ENCODE measurements around the gene SLC44A1. TPM values are rescaled to one million over a fixed set of nuclear protein-coding genes. Genes with fewer than 3 reads are reported as not detected.

Gene SLC44A1
- total and polyA plus RNA-seq, 10 of the 15 experiments (the other 5 are each of a cell fraction or from before 2014, with no cell fraction given) = 2.4 to 21.2 (median 12.4) TPM

GRCh38 chr9:105389796-105390195 lies 145.3 kb downstream of the SLC44A1 start:
- in situ Hi-C loops (cut with MboI) (no loop called here), intact Hi-C loops (cut with micrococcal nuclease; ENCODE audit: unreplicated experiment) (loop anchor here (5.0 kb wide), 1 partner anchor 147 kb away; the partner anchor contains the start of gene SLC44A1)
- no peak overlapping the region for H3K4me3 ChIP-seq
- RAD21 ChIA-PET (ENCODE audit: unreplicated experiment) = no interaction called here
- CTCF ChIA-PET = no interaction called here
- BruUV-seq (replicated peaks) = no TSS peak
- H3K36me3 ChIP-seq (ENCODE audit: control insufficient read depth in 2 of 2, insufficient read depth in 2 of 2, low read length in 1 of 2) = no peaks in the 10 kb centered on the region
- H3K4me2 ChIP-seq (ENCODE audit: control insufficient read depth, insufficient read depth) = no peak overlapping the region
- H3K27ac ChIP-seq (ENCODE audit: control insufficient read depth, insufficient read depth) = no peak overlapping the region
- SMC1A ChIA-PET (ENCODE audit: uncharacterized antibody, unreplicated experiment) = interaction anchor here (1.2 kb wide), 1 partner anchor 43 kb away, joined by 3 read pairs; no protein-coding TSS in a partner anchor
- no peak for DNase-seq (ENCODE audit: low read depth, low spot score)
- no peaks in the 10 kb centered on the region for H3K79me2 ChIP-seq (ENCODE audit: control insufficient read depth, insufficient read depth, low read length)
- no peak overlapping the region for H3K9ac ChIP-seq (ENCODE audit: control insufficient read depth, insufficient read depth, low read length)
- 81% methylated on average over 6 of the region's 6 CpGs for WGBS (ENCODE audit: insufficient coverage, insufficient replicate concordance, low lambda C conversion rate, missing lambda C conversion rate)
- no peak for FAIRE-seq
- no peak for ATAC-seq
- H4K20me1 ChIP-seq (ENCODE audit: control insufficient read depth, insufficient read depth) = no peaks in the 10 kb centered on the region
- POLR2A ChIA-PET = no interaction called here
- H3K4me1 ChIP-seq (ENCODE audit: control insufficient read depth, insufficient read depth, low read length) = peaks cover 5% of the 10 kb centered on the region
- no peaks in the 10 kb centered on the region for H3K27me3 ChIP-seq (replicated peaks in 1 of 2; ENCODE audit: control insufficient read depth in 2 of 2, insufficient read depth in 2 of 2, low read length in 1 of 2)
- H2AFZ ChIP-seq (ENCODE audit: control insufficient read depth, low read depth, low read length) = no peak overlapping the region
- no peaks in the 10 kb centered on the region for H3K9me3 ChIP-seq (replicated peaks; ENCODE audit: control insufficient read depth, insufficient read depth, low read length)
- no peak for TF ChIP-seq HSF1 (IDR thresholded peaks at IDR 0.05; ENCODE audit: low read depth, low read length)
- no peak for TF ChIP-seq POLR2A (IDR thresholded peaks at IDR 0.05; ENCODE audit: low read depth, low read length)
- TF ChIP-seq POU2F2 (IDR thresholded peaks at IDR 0.05; ENCODE audit: borderline replicate concordance, low read depth, low read length) = no peak
- no peak for TF ChIP-seq ZNF207 (IDR thresholded peaks at IDR 0.05; ENCODE audit: borderline replicate concordance)
- TF ChIP-seq BMI1 (IDR thresholded peaks at IDR 0.05; ENCODE audit: borderline replicate concordance) = no peak
- no peak for TF ChIP-seq YY1 (IDR thresholded peaks at IDR 0.05; ENCODE audit: low read depth, low read length)
- no peak for TF ChIP-seq IRF5 (IDR thresholded peaks at IDR 0.05; ENCODE audit: borderline replicate concordance)
- no peak for TF ChIP-seq MYC (IDR thresholded peaks at IDR 0.05; ENCODE audit: insufficient read depth, insufficient read length, insufficient replicate concordance, low read length, severe bottlenecking)
- TF ChIP-seq SMAD1 (IDR thresholded peaks at IDR 0.05; ENCODE audit: low read depth, partially characterized antibody) = no peak
- TF ChIP-seq ZNF687 (IDR thresholded peaks at IDR 0.05) = no peak
- no peak for TF ChIP-seq TCF12 (IDR thresholded peaks at IDR 0.05; ENCODE audit: low read depth, low read length)
- TF ChIP-seq JUND (IDR thresholded peaks at IDR 0.05; ENCODE audit: low read depth, low read length) = no peak
- no peak for TF ChIP-seq WRNIP1 (IDR thresholded peaks at IDR 0.05; ENCODE audit: borderline replicate concordance, low read depth, low read length)
- no peak for TF ChIP-seq MAX (IDR thresholded peaks at IDR 0.05; ENCODE audit: low read depth, low read length)
- no peak for TF ChIP-seq ZNF384 (IDR thresholded peaks at IDR 0.05; ENCODE audit: borderline replicate concordance, low read depth, low read length)
- no peak for TF ChIP-seq SKIL (IDR thresholded peaks at IDR 0.05; ENCODE audit: low read depth, poor library complexity, severe bottlenecking)

All from GM12878 (cell line).